ENCODE data around the gene ACOX1. TPM values are rescaled to one million over a fixed set of nuclear protein-coding genes. Genes with fewer than 3 reads are reported as not detected.

Gene ACOX1
- total RNA-seq, 2 experiments from 2014 or later, result 14.5 to 17.9 TPM

- peaks cover 4% of the 10 kb centered on the region for H3K36me3 Mint-ChIP-seq (ENCODE audit: low read depth)
- Histone ChIP-seq H3K27ac (ENCODE audit: low read depth in 1 of 2, low read length in 2 of 2) (no peak overlapping the region), H3K4me1 (ENCODE audit: insufficient read depth, low read length) (peaks cover 2% of the 10 kb centered on the region), H3K27me3 (ENCODE audit: control insufficient read depth in 1 of 2, insufficient read depth in 2 of 2, low read length in 2 of 2) (no peaks in the 10 kb centered on the region), H3K9me3 (ENCODE audit: control insufficient read depth in 1 of 2, insufficient read depth in 1 of 2, low read length in 2 of 2) (no peaks in the 10 kb centered on the region), H3K36me3 (ENCODE audit: insufficient read depth, low read length) (no peaks in the 10 kb centered on the region), H3K4me3 (ENCODE audit: low read length) (no peak overlapping the region)
- peak in 1 of 14 experiments; percentile 24 for DNase-seq
- intact Hi-C loops (cut with DNase I, micrococcal nuclease), result loop anchor here in 1 of 2 experiments (5.0 kb wide), 1 partner anchor 247 kb away; no protein-coding TSS in a partner anchor
- TF ChIP-seq CTCF (IDR thresholded peaks at IDR 0.05), result no peak
- no peak overlapping the region for H3K4me3 Mint-ChIP-seq
- H3K4me1 Mint-ChIP-seq (ENCODE audit: low read depth), result no peaks in the 10 kb centered on the region
- CTCF ChIA-PET, result interaction anchor here (1.0 kb wide), 1 partner anchor 9 kb away, joined by 3 read pairs; the partner anchor contains the start of gene CDK3
- ATAC-seq (ENCODE audit: poor library complexity), result no peak
- H3K27me3 Mint-ChIP-seq, result no peaks in the 10 kb centered on the region
- H3K27ac Mint-ChIP-seq, result no peak overlapping the region
- POLR2A ChIA-PET, result no interaction called here
- no peaks in the 10 kb centered on the region for H3K9me3 Mint-ChIP-seq
Observed at GRCh38 chr17:76008630-76009425, 29.9 kb upstream of the ACOX1 start.

GRCh38 chr17:76008208-76008607, 29.2 kb upstream of the ACOX1 start:
- no peak overlapping the region for H3K27ac ChIP-seq (ENCODE audit: low read depth in 1 of 2, low read length in 2 of 2)
- ChIA-PET POLR2A (no interaction called here), CTCF (interaction anchor here (1.0 kb wide), 1 partner anchor 8 kb away, joined by 3 read pairs; the partner anchor contains the start of gene CDK3)
- no peak for TF ChIP-seq CTCF (IDR thresholded peaks at IDR 0.05)
- H3K36me3 ChIP-seq (ENCODE audit: insufficient read depth, low read length), result no peaks in the 10 kb centered on the region
- Mint-ChIP-seq H3K4me3 (no peak overlapping the region), H3K36me3 (ENCODE audit: low read depth) (peaks cover 4% of the 10 kb centered on the region), H3K4me1 (ENCODE audit: low read depth) (no peaks in the 10 kb centered on the region), H3K27ac (no peak overlapping the region), H3K9me3 (no peaks in the 10 kb centered on the region), H3K27me3 (no peaks in the 10 kb centered on the region)
- no peaks in the 10 kb centered on the region for H3K27me3 ChIP-seq (ENCODE audit: control insufficient read depth in 1 of 2, insufficient read depth in 2 of 2, low read length in 2 of 2)
- intact Hi-C loops (cut with DNase I, micrococcal nuclease), result loop anchor here in 1 of 2 experiments (5.0 kb wide), 1 partner anchor 246 kb away; no protein-coding TSS in a partner anchor
- ATAC-seq (ENCODE audit: poor library complexity), result no peak
- no peaks in the 10 kb centered on the region for H3K9me3 ChIP-seq (ENCODE audit: control insufficient read depth in 1 of 2, insufficient read depth in 1 of 2, low read length in 2 of 2)
- H3K4me3 ChIP-seq (ENCODE audit: low read length), result no peak overlapping the region
- no peak for DNase-seq
- no peaks in the 10 kb centered on the region for H3K4me1 ChIP-seq (ENCODE audit: insufficient read depth, low read length)

GRCh38 chr17:76007850-76008165, 28.8 kb upstream of the ACOX1 start:
- Mint-ChIP-seq H3K27ac (no peak overlapping the region), H3K27me3 (no peaks in the 10 kb centered on the region), H3K9me3 (no peaks in the 10 kb centered on the region), H3K4me3 (no peak overlapping the region), H3K36me3 (ENCODE audit: low read depth) (peaks cover 4% of the 10 kb centered on the region), H3K4me1 (ENCODE audit: low read depth) (no peaks in the 10 kb centered on the region)
- Histone ChIP-seq H3K4me3 (ENCODE audit: low read length) (no peak overlapping the region), H3K27ac (ENCODE audit: low read depth in 1 of 2, low read length in 2 of 2) (no peak overlapping the region), H3K9me3 (ENCODE audit: control insufficient read depth in 1 of 2, insufficient read depth in 1 of 2, low read length in 2 of 2) (no peaks in the 10 kb centered on the region), H3K27me3 (ENCODE audit: control insufficient read depth in 1 of 2, insufficient read depth in 2 of 2, low read length in 2 of 2) (no peaks in the 10 kb centered on the region), H3K4me1 (ENCODE audit: insufficient read depth, low read length) (no peaks in the 10 kb centered on the region), H3K36me3 (ENCODE audit: insufficient read depth, low read length) (no peaks in the 10 kb centered on the region)
- ATAC-seq (ENCODE audit: poor library complexity), result no peak
- DNase-seq, result peak in 1 of 14 experiments; percentile 22
- intact Hi-C loops (cut with DNase I, micrococcal nuclease), result loop anchor here in 1 of 2 experiments (5.0 kb wide), 1 partner anchor 246 kb away; no protein-coding TSS in a partner anchor
- TF ChIP-seq CTCF (IDR thresholded peaks at IDR 0.05), result no peak
- POLR2A ChIA-PET, result no interaction called here
- CTCF ChIA-PET, result no interaction called here

Data from CD4-positive, alpha-beta T cell (primary cell).